ENCODE data around the gene FAM240A.
"Not testable (repeated sequence)": the region's sequence is repeated elsewhere in the genome, so short reads cannot be mapped to it uniquely, and the experiment has no call there.

- not testable (repeated sequence) for TF ChIP-seq POLR2A (IDR thresholded peaks at IDR 0.05)
- TF ChIP-seq, protein P1, sequence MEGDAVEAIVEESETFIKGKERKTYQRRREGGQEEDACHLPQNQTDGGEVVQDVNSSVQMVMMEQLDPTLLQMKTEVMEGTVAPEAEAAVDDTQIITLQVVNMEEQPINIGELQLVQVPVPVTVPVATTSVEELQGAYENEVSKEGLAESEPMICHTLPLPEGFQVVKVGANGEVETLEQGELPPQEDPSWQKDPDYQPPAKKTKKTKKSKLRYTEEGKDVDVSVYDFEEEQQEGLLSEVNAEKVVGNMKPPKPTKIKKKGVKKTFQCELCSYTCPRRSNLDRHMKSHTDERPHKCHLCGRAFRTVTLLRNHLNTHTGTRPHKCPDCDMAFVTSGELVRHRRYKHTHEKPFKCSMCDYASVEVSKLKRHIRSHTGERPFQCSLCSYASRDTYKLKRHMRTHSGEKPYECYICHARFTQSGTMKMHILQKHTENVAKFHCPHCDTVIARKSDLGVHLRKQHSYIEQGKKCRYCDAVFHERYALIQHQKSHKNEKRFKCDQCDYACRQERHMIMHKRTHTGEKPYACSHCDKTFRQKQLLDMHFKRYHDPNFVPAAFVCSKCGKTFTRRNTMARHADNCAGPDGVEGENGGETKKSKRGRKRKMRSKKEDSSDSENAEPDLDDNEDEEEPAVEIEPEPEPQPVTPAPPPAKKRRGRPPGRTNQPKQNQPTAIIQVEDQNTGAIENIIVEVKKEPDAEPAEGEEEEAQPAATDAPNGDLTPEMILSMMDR (IDR thresholded peaks at IDR 0.05): not testable (repeated sequence)
Observed at GRCh38 chr3:46587268-46587667, 25.1 kb upstream of the FAM240A start.

All from tibial nerve (tissue), 3 donors.